G401 (cell line): ENCODE data around the gene TRIM2. TPM values are rescaled to one million over a fixed set of nuclear protein-coding genes. Genes with fewer than 3 reads are reported as not detected.
"Not testable (repeated sequence)": the region's sequence is repeated elsewhere in the genome, so short reads cannot be mapped to it uniquely, and the experiment has no call there.

Source experiments
- DNase-seq: peaks from one replicate; pipeline ENCODE4 v3.0.0-alpha.2; 2015; ENCODE audit warnings: low spot score
- in situ Hi-C: cut with HindIII; loops from 2 replicates; pipeline ENCODE4 v1.10.0; 2016; ENCODE audit warnings: low sequenced_read_pairs, mixed read lengths
- total RNA-seq: library from RNA; depleted of rRNA; stranded (reverse); fragments of >200 nt; shearing (Covaris generic); gene quantifications from 2 replicates; pipeline ENCODE4 v1.2.3, GENCODE V29; 2014

The TRIM2 gene
- total RNA-seq, 1 experiment from 2014 or later, result 0.44 TPM

- no peak for DNase-seq
- in situ Hi-C loops, result no loop called here
Observed at GRCh38 chr4:153185331-153185852, 18.9 kb upstream of the TRIM2 start.

GRCh38 chr4:153186046-153186728, 18.1 kb upstream of the TRIM2 start:
- no peak for DNase-seq
- in situ Hi-C loops, result no loop called here

GRCh38 chr4:153189016-153189801, 15.0 kb upstream of the TRIM2 start:
- no peak for DNase-seq
- in situ Hi-C loops, result no loop called here

- DNase-seq, result no peak
- in situ Hi-C loops, result no loop called here
Observed at GRCh38 chr4:153191795-153192363, 12.4 kb upstream of the TRIM2 start.

GRCh38 chr4:153197301-153197700, 6.9 kb upstream of the TRIM2 start:
- no peak for DNase-seq
- in situ Hi-C loops, result no loop called here

- in situ Hi-C loops, result no loop called here
- no peak for DNase-seq
Observed at GRCh38 chr4:153198719-153199118, 5.5 kb upstream of the TRIM2 start.

GRCh38 chr4:153203746-153204145, 497 bp upstream of the TRIM2 start:
- DNase-seq, in situ Hi-C loops: not testable (repeated sequence)

GRCh38 chr4:153204728-153205648, 745 bp downstream of the TRIM2 start:
- DNase-seq, result no peak

GRCh38 chr4:153205757-153206156, 1.5 kb downstream of the TRIM2 start:
- in situ Hi-C loops, result no loop called here
- DNase-seq, result no peak

More at GRCh38 chr4:153204728-153205648, 745 bp downstream of the TRIM2 start:
- in situ Hi-C loops, result no loop called here

GRCh38 chr4:153206534-153206933, 2.3 kb downstream of the TRIM2 start:
- in situ Hi-C loops, result no loop called here
- no peak for DNase-seq

GRCh38 chr4:153207027-153207426, 2.8 kb downstream of the TRIM2 start:
- in situ Hi-C loops, result no loop called here
- DNase-seq, result no peak

- in situ Hi-C loops, result no loop called here
- DNase-seq, result peak; percentile 74
Observed at GRCh38 chr4:153207567-153207966, 3.3 kb downstream of the TRIM2 start.

- in situ Hi-C loops, result no loop called here
Observed at GRCh38 chr4:153209410-153209809, 5.2 kb downstream of the TRIM2 start.

GRCh38 chr4:153210727-153211126, 6.5 kb downstream of the TRIM2 start:
- no peak for DNase-seq
- in situ Hi-C loops, result no loop called here

More at GRCh38 chr4:153209410-153209809, 5.2 kb downstream of the TRIM2 start:
- DNase-seq, result no peak

- DNase-seq, result no peak
- in situ Hi-C loops, result no loop called here
Observed at GRCh38 chr4:153211986-153212728, 7.9 kb downstream of the TRIM2 start.

GRCh38 chr4:153212736-153213135, 8.5 kb downstream of the TRIM2 start:
- no peak for DNase-seq
- in situ Hi-C loops, result no loop called here

- in situ Hi-C loops, result no loop called here
- no peak for DNase-seq
Observed at GRCh38 chr4:153215921-153216320, 11.7 kb downstream of the TRIM2 start.

GRCh38 chr4:153216546-153216945, 12.3 kb downstream of the TRIM2 start:
- in situ Hi-C loops, result no loop called here
- DNase-seq, result no peak
